Neutrophil (primary cell): Measurements from ENCODE around the gene KYNU.
"Not testable (repeated sequence)": the region's sequence is repeated elsewhere in the genome, so short reads cannot be mapped to it uniquely, and the experiment has no call there.

Experiments used
- H3K27ac ChIP-seq: fragments of 200-600 bp; sonication (generic); 2 replicates; pipeline ENCODE4 v1.5.1; 2016; ENCODE audit warnings: mild to moderate bottlenecking, moderate library complexity
- H3K27me3 ChIP-seq: fragments of 200-600 bp; sonication (generic); 2 replicates; pipeline ENCODE4 v1.6.0; 2016; ENCODE audit warnings: mild to moderate bottlenecking
- H3K36me3 ChIP-seq: fragments of 200-600 bp; sonication (generic); 2 replicates; pipeline ENCODE4 v1.5.1; 2017
- H3K4me1 ChIP-seq, 2 experiments: fragments of 200-600 bp in 1 of 2; sonication (generic) in 1 of 2; 1 replicate in 1 of 2; 2 replicates in 1 of 2; pipeline versions ENCODE4 v1.5.1 to v1.6.1; 2013 to 2016; ENCODE audit warnings: low read depth in 1 of 2, low read length in 1 of 2, mild to moderate bottlenecking in 1 of 2, moderate library complexity in 1 of 2; ENCODE audit not compliant: control insufficient read depth in 1 of 2, insufficient read depth in 1 of 2
- H3K4me3 ChIP-seq, 2 experiments: fragments of 200-600 bp in 1 of 2; sonication (generic) in 1 of 2; 1 replicate in 1 of 2; 2 replicates in 1 of 2; pipeline ENCODE4 v1.5.1; 2013 to 2016; ENCODE audit warnings: low read depth in 1 of 2, low read length in 1 of 2, mild to moderate bottlenecking in 1 of 2, moderate library complexity in 1 of 2
- H3K9me3 ChIP-seq: fragments of 200-600 bp; sonication (generic); 2 replicates; pipeline ENCODE4 v1.5.1; 2016
- CTCF ChIP-seq: fragments of 200-600 bp; sonication (generic); IDR thresholded peaks from 2 replicates; pipeline ENCODE4 v1.5.1; 2016; ENCODE audit warnings: antibody characterized with exemption

KYNU gene

GRCh38 chr2:143087033-143087432 lies 209.6 kb downstream of the KYNU start:
- H3K4me3 ChIP-seq, result no peak overlapping the region
- no peak overlapping the region for H3K27ac ChIP-seq
- H3K4me1 ChIP-seq, result peaks cover 19 to 33% of the 10 kb centered on the region in 2 experiments
- no peaks in the 10 kb centered on the region for H3K9me3 ChIP-seq
- TF ChIP-seq CTCF, result no peak
- no peaks in the 10 kb centered on the region for H3K27me3 ChIP-seq
- H3K36me3 ChIP-seq, result no peaks in the 10 kb centered on the region

- Histone ChIP-seq H3K4me3 (no peak overlapping the region), H3K4me1 (peaks cover 12 to 23% of the 10 kb centered on the region in 2 experiments), H3K27me3 (no peaks in the 10 kb centered on the region), H3K36me3 (no peaks in the 10 kb centered on the region), H3K27ac (no peak overlapping the region), H3K9me3 (no peaks in the 10 kb centered on the region)
- no peak for TF ChIP-seq CTCF
Observed at GRCh38 chr2:143088388-143088787, 210.9 kb downstream of the KYNU start.

GRCh38 chr2:143089520-143089919 lies 212.1 kb downstream of the KYNU start:
- H3K4me3 ChIP-seq, H3K36me3 ChIP-seq, H3K27me3 ChIP-seq, H3K9me3 ChIP-seq, H3K27ac ChIP-seq: not testable (repeated sequence)
- H3K4me1 ChIP-seq, result peaks cover 3 to 12% of the 10 kb centered on the region in 2 experiments
